Esophagus squamous epithelium (tissue), 4 donors: ENCODE data around the gene ERC2.

ENCODE experiments used
- POLR2A ChIP-seq, 4 donors: fragments of 450-650 bp; IDR thresholded peaks; one replicate each; pipeline ENCODE4 v1.6.1; 2017; ENCODE audit warnings: antibody characterized with exemption in 4 of 4, mild to moderate bottlenecking in 4 of 4, moderate library complexity in 3 of 4
- TF ChIP-seq, protein P1 (sequence below), 6 experiments: fragments of 450-650 bp in 4 of 6; fragments of 200-600 bp in 2 of 6; sonication (generic) in 2 of 6; IDR thresholded peaks; one replicate each; pipeline ENCODE4 v1.5.1; 2016 to 2019; ENCODE audit warnings: antibody characterized with exemption in 6 of 6, mild to moderate bottlenecking in 4 of 6, moderate library complexity in 4 of 6

DNA sequence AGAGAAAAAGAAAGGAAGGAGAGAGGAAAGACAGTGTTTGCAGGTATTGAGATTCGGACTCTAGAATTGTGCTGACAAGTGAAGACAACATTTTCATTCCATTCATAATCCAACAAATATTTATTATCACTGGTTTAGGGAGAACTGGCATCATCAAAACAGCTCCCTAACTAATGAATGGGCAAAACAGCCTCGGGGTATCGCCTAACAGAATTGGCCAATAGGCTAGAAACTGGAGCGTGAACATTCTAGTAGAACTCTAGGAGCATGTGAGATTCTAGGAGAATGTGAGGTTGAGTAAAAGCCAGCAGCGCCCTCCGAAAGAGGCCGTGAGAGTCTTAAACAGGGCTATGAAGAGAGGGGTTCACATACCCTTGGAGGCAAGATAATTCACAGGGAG is 759.3 kb downstream of the ERC2 start:
- TF ChIP-seq, protein P1, sequence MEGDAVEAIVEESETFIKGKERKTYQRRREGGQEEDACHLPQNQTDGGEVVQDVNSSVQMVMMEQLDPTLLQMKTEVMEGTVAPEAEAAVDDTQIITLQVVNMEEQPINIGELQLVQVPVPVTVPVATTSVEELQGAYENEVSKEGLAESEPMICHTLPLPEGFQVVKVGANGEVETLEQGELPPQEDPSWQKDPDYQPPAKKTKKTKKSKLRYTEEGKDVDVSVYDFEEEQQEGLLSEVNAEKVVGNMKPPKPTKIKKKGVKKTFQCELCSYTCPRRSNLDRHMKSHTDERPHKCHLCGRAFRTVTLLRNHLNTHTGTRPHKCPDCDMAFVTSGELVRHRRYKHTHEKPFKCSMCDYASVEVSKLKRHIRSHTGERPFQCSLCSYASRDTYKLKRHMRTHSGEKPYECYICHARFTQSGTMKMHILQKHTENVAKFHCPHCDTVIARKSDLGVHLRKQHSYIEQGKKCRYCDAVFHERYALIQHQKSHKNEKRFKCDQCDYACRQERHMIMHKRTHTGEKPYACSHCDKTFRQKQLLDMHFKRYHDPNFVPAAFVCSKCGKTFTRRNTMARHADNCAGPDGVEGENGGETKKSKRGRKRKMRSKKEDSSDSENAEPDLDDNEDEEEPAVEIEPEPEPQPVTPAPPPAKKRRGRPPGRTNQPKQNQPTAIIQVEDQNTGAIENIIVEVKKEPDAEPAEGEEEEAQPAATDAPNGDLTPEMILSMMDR (IDR thresholded peaks at IDR 0.05), result no peak
- TF ChIP-seq POLR2A (IDR thresholded peaks at IDR 0.05), result no peak
